ENCODE measurements around the gene MYMX.

Gene MYMX

GRCh38 chr6:44234101-44235025 lies 17.6 kb downstream of the MYMX start:
- peak; percentile 81 for DNase-seq

- no peak for DNase-seq
Observed at GRCh38 chr6:44235269-44235668, 18.5 kb downstream of the MYMX start.

- DNase-seq, result no peak
Observed at GRCh38 chr6:44235891-44236516, 19.3 kb downstream of the MYMX start.

GRCh38 chr6:44237021-44237812 lies 20.5 kb downstream of the MYMX start:
- peak; percentile 95 for DNase-seq

GRCh38 chr6:44237813-44238433 lies 21.2 kb downstream of the MYMX start:
- peak; percentile 45 for DNase-seq

- no peak for DNase-seq
Observed at GRCh38 chr6:44238687-44239350, 22.1 kb downstream of the MYMX start.

- no peak for DNase-seq
Observed at GRCh38 chr6:44243345-44243744, 26.6 kb downstream of the MYMX start.

GRCh38 chr6:44245391-44245911 lies 28.7 kb downstream of the MYMX start:
- no peak for DNase-seq

GRCh38 chr6:44245912-44246662 lies 29.4 kb downstream of the MYMX start:
- peak; percentile 68 for DNase-seq

GRCh38 chr6:44246663-44247337 lies 30.1 kb downstream of the MYMX start, which contains the start of gene HSP90AB1:
HSP90AB1 (plus strand) TSS chr6:44247101; CDS start chr6:44248630, 1,529 bp downstream.
- peak; percentile 95 for DNase-seq

- peak; percentile 62 for DNase-seq
Observed at GRCh38 chr6:44247338-44248302, 30.9 kb downstream of the MYMX start.

GRCh38 chr6:44248579-44248978 lies 31.9 kb downstream of the MYMX start:
- DNase-seq, result no peak

GRCh38 chr6:44249082-44249748 lies 32.5 kb downstream of the MYMX start:
- no peak for DNase-seq

GRCh38 chr6:44250067-44250717 lies 33.5 kb downstream of the MYMX start:
- no peak for DNase-seq

- DNase-seq, result no peak
Observed at GRCh38 chr6:44250718-44251123, 34.0 kb downstream of the MYMX start.

GRCh38 chr6:44251576-44252524 lies 35.1 kb downstream of the MYMX start:
- no peak for DNase-seq

Measured in NCI-H226 (cell line).